Measurements from ENCODE around the gene JOSD2. TPM values are rescaled to one million over a fixed set of nuclear protein-coding genes. Genes with fewer than 3 reads are reported as not detected.

JOSD2 gene
- total RNA-seq, 2 donors from 2014 or later = 26.6 to 38.2 TPM

DNA sequence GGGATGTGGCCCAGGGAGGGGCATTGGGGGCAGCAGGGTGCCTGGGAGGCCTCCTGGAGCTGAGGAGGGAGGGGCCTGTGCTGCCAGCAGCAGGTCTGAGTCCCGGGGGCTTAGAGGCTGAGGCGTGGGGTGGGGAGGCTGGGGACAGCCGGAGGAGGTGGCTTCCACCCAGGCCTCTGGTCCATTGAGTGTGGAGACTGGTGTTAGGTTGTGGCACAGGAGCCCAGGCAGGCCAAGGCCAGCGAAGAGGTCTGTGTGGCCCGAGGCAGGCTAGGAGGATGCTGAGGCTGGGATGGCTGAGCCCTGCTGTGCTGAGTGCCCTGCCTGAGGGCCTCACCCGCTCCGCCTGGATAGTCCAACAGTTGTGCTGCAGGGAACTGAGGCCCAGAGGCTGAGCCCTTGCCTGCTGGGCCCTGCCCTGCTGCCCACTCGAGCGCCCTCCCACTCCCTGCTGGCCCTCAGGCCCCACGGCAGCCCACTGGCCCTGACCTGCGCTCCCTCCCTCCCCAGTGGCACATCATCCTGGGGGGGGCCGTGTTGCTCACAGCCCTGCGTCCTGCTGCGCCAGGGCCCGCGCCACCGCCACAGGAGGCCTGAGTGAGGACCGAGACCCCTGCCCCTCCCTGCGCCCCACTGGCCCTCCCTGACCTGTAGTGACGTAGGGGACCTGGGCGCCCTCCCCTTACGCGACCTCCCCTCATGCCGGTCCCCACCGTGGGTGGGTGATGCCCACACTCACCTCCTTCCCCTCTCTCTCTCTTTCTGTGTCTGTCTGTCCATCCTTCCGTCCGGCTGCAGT, 29.4 kb downstream of the JOSD2 start:
- H3K4me3 ChIP-seq = no peak overlapping the region
- H3K36me3 ChIP-seq = peaks cover 46% of the 10 kb centered on the region
- DNase-seq (ENCODE audit: low spot score) = no peak
- no peak overlapping the region for H3K27ac ChIP-seq
- no peaks in the 10 kb centered on the region for H3K27me3 ChIP-seq
- peaks cover 3 to 25% of the 10 kb centered on the region in 2 donors for H3K4me1 ChIP-seq
- H3K9me3 ChIP-seq = no peaks in the 10 kb centered on the region
- no peak for TF ChIP-seq CTCF (IDR thresholded peaks at IDR 0.05)

- H3K4me1 ChIP-seq = peaks cover 3 to 25% of the 10 kb centered on the region in 2 donors
- H3K36me3 ChIP-seq = peaks cover 46% of the 10 kb centered on the region
- no peak overlapping the region for H3K4me3 ChIP-seq
- DNase-seq (ENCODE audit: low spot score) = no peak
- no peak for TF ChIP-seq CTCF (IDR thresholded peaks at IDR 0.05)
- no peak overlapping the region for H3K27ac ChIP-seq
- no peaks in the 10 kb centered on the region for H3K27me3 ChIP-seq
- H3K9me3 ChIP-seq = no peaks in the 10 kb centered on the region
Observed at GRCh38 chr19:50480281-50481111, 30.5 kb downstream of the JOSD2 start.

- no peaks in the 10 kb centered on the region for H3K27me3 ChIP-seq
- no peak for DNase-seq (ENCODE audit: low spot score)
- H3K4me1 ChIP-seq = peaks cover 3 to 25% of the 10 kb centered on the region in 2 donors
- no peak overlapping the region for H3K4me3 ChIP-seq
- H3K9me3 ChIP-seq = no peaks in the 10 kb centered on the region
- H3K36me3 ChIP-seq = peaks cover 46% of the 10 kb centered on the region
- no peak overlapping the region for H3K27ac ChIP-seq
- TF ChIP-seq CTCF (IDR thresholded peaks at IDR 0.05) = no peak
Observed at GRCh38 chr19:50479761-50480251, 31.2 kb downstream of the JOSD2 start.

- Histone ChIP-seq H3K36me3 (peaks cover 46% of the 10 kb centered on the region), H3K27me3 (no peaks in the 10 kb centered on the region), H3K4me3 (no peak overlapping the region), H3K27ac (no peak overlapping the region), H3K9me3 (no peaks in the 10 kb centered on the region), H3K4me1 (peaks cover 3 to 25% of the 10 kb centered on the region in 2 donors)
- no peak for DNase-seq (ENCODE audit: low spot score)
- peak in 1 of 2 donors; percentile 60 for TF ChIP-seq CTCF (IDR thresholded peaks at IDR 0.05)
Observed at GRCh38 chr19:50478901-50479715, 31.9 kb downstream of the JOSD2 start.

DNA sequence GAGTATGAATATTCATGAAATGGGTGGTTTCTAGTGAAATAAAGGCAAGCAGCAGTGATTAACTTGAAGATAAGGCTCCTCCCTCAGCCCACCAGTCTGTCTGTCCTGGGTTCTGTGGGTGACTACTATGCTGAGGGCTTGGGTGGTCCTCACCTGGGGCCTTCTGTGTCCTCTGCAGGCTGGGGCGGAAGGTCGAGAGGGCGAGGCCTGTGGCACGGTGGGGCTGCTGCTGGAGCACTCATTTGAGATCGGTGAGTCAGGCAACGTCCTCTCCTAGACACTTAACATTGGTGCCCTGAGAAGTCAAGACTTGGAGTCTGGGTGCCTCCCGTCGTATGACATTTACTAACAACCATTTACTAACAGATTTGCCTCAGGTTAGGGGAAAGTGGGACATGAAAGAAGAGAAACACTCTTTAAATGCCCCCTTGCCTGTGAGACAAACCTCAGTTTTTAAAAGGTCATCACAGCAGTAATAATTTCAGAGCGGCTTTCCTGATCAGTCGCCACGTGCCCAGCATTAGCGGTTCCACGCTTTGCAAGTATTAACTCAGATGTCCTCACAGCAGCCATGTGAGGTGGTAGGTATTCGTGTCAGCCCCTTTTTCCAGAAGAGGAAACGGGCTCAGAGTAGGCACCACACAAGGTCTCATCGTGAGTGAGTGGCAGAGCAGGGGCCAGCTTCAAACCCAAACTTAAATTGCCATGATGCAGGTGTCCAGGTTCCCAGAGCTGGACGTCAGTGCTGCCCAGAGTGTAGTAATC, 33.1 kb downstream of the JOSD2 start:
- Histone ChIP-seq H3K27me3 (no peaks in the 10 kb centered on the region), H3K4me3 (no peak overlapping the region), H3K9me3 (no peaks in the 10 kb centered on the region), H3K36me3 (peaks cover 46% of the 10 kb centered on the region), H3K27ac (no peak overlapping the region), H3K4me1 (peaks cover 3 to 25% of the 10 kb centered on the region in 2 donors)
- no peak for TF ChIP-seq CTCF (IDR thresholded peaks at IDR 0.05)
- no peak for DNase-seq (ENCODE audit: low spot score)
